KBM-7 (cell line): ENCODE measurements around the gene DDIAS.
A peak's percentile ranks its signal among the peaks of the same experiment; 100 is the strongest.

Experiments
- DNase-seq: peaks from one replicate; pipeline ENCODE4 v3.0.0-alpha.2; 2015
- in situ Hi-C: fragments of 300-500 bp; cut with MboI; formaldehyde crosslinking; loops from 2 replicates; pipeline ENCODE4 v1.14.3; 2020; ENCODE audit warnings: low sequenced_read_pairs, low pct_unique_long_range_greater_than_20kb, mixed read lengths

The DDIAS gene

GRCh38 chr11:82889133-82890001 is 12.2 kb upstream of the DDIAS start:
- DNase-seq = peak; percentile 87
- in situ Hi-C loops = no loop called here

GRCh38 chr11:82890002-82890341 is 11.6 kb upstream of the DDIAS start:
- in situ Hi-C loops = no loop called here
- DNase-seq = no peak

GRCh38 chr11:82890936-82891335 is 10.6 kb upstream of the DDIAS start:
- peak; percentile 43 for DNase-seq
- in situ Hi-C loops = no loop called here

GRCh38 chr11:82892611-82893169 is 8.8 kb upstream of the DDIAS start:
- DNase-seq = no peak
- in situ Hi-C loops = no loop called here

GRCh38 chr11:82895437-82896091 is 6.0 kb upstream of the DDIAS start:
- DNase-seq = peak; percentile 69
- in situ Hi-C loops = no loop called here

- in situ Hi-C loops = no loop called here
These were observed 5.4 kb upstream of the DDIAS start for GRCh38 chr11:82896183-82896582.

GRCh38 chr11:82898241-82898640 is 3.3 kb upstream of the DDIAS start:
- DNase-seq = no peak
- in situ Hi-C loops = no loop called here

More at GRCh38 chr11:82896183-82896582, 5.4 kb upstream of the DDIAS start:
- no peak for DNase-seq

GRCh38 chr11:82899186-82899820 is 2.2 kb upstream of the DDIAS start:
- DNase-seq = peak; percentile 38
- in situ Hi-C loops = no loop called here

- in situ Hi-C loops = no loop called here
- DNase-seq = no peak
These were observed 1.6 kb upstream of the DDIAS start for GRCh38 chr11:82899957-82900276.

GRCh38 chr11:82900277-82901164 is 1.0 kb upstream of the DDIAS start, which contains the start of gene PRCP:
TSS of gene PRCP (minus strand) at chr11:82900430. CDS start at chr11:82900402, 28 bp downstream.
- in situ Hi-C loops = no loop called here
- DNase-seq = peak; percentile 96

GRCh38 chr11:82901922-82902485 is 468 bp downstream of the DDIAS start:
- in situ Hi-C loops = no loop called here
- no peak for DNase-seq

- no peak for DNase-seq
- in situ Hi-C loops = no loop called here
These were observed 1.3 kb downstream of the DDIAS start for GRCh38 chr11:82902880-82903279.

GRCh38 chr11:82903843-82904586 is 2.5 kb downstream of the DDIAS start:
- no peak for DNase-seq
- in situ Hi-C loops = no loop called here

GRCh38 chr11:82906236-82906635 is 4.7 kb downstream of the DDIAS start:
- in situ Hi-C loops = no loop called here
- DNase-seq = peak; percentile 44

GRCh38 chr11:82906931-82907330 is 5.4 kb downstream of the DDIAS start:
- in situ Hi-C loops = no loop called here
- DNase-seq = no peak

GRCh38 chr11:82907371-82907770 is 5.8 kb downstream of the DDIAS start:
- DNase-seq = no peak
- in situ Hi-C loops = no loop called here

GRCh38 chr11:82908311-82908710 is 6.8 kb downstream of the DDIAS start:
- no peak for DNase-seq
- in situ Hi-C loops = no loop called here

GRCh38 chr11:82909015-82909640 is 7.6 kb downstream of the DDIAS start:
- in situ Hi-C loops = no loop called here
- no peak for DNase-seq
